Retinal pigment epithelial cell (primary cell): ENCODE data around the gene RGS19.

Experiments
- DNase-seq: peaks from one replicate; pipeline ENCODE4 v3.0.0-alpha.2; 2010; ENCODE audit warnings: low read depth
- H3K4me3 ChIP-seq: 2 replicates; pipeline ENCODE4 v1.5.1; 2011; ENCODE audit warnings: mild to moderate bottlenecking, low read length, control low read depth, moderate library complexity
- CTCF ChIP-seq: conservative IDR thresholded peaks from 2 replicates; pipeline ENCODE4 v1.5.1; 2011; ENCODE audit warnings: low read depth, low read length, control low read depth, inconsistent platforms

Gene RGS19

GRCh38 chr20:64055893-64056638 lies 23.3 kb downstream of the RGS19 start:
- no peak for DNase-seq
- no peak for TF ChIP-seq CTCF
- no peak overlapping the region for H3K4me3 ChIP-seq

- H3K4me3 ChIP-seq, result no peak overlapping the region
- TF ChIP-seq CTCF, result no peak
- no peak for DNase-seq
These were observed 23.9 kb downstream of the RGS19 start for GRCh38 chr20:64055396-64055892.

DNA sequence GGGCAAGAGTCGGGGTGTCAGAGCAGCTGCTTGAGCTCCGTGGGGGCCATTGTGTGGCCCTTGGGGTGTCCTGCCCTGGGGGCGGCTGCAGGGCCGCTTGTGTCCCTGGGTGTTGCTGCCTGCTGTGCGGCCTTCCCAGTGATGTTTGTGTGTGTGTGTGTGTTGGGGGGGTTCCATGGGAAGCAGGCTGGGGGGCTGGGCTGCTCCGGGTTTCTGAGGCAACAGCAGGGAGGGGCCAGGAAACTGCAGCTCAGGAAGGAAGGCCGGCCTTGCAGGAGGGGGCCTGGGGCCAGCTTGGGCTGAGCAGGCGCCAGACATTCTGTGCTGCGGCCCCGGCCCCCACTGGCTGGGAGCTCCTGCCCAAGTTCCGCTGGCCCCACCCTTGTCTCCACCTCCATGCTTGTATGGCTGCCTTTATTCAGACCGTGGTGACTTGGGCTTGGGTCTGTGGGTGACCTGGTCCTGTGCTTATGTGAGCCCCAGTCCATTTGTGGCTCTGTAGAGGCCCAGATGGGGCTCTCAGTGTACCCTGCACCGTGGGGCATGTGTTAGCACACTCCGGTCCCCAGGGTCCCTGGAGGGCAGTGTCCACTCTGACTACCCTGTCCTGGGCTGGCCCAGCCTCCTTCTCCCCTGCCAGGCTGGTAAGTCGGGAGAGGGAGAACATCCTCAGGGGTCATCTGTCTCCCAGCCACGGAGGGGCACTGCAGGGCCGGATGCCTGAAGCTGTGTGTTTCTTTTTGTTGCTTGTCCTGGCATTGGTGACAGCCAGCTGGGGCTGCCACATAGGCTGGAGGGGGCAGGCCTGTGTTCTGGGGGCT lies 25.3 kb downstream of the RGS19 start:
- no peak overlapping the region for H3K4me3 ChIP-seq
- peak; percentile 42 for TF ChIP-seq CTCF
- DNase-seq, result no peak

GRCh38 chr20:64052987-64053840 lies 26.1 kb downstream of the RGS19 start:
- no peak overlapping the region for H3K4me3 ChIP-seq
- no peak for TF ChIP-seq CTCF
- DNase-seq, result no peak

DNA sequence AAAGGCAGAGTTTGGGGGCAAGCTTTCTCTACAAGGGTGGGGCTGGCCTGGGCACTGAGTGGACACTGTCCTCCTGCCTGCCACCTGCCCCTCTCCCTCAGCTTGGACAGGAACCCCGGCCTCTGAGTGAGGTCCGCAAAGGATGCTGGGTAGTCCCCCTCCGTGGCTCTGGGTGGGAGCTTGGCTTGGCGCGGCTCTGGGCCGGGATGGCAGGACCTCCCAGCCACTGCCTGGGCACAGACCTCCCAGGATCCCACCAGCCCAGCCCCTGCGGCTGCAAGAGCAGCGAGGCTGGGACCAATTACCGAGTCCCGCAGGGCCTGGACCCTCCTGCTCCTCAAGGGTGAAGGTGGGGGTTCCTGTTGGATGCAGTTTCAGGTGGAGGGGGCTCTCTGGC lies 27.0 kb downstream of the RGS19 start:
- TF ChIP-seq CTCF, result no peak
- H3K4me3 ChIP-seq, result no peak overlapping the region
- DNase-seq, result no peak

GRCh38 chr20:64051561-64052325 lies 27.6 kb downstream of the RGS19 start:
- no peak for TF ChIP-seq CTCF
- no peak overlapping the region for H3K4me3 ChIP-seq
- DNase-seq, result no peak
